MG63 (cell line): ENCODE measurements around the gene NBR1. TPM values are rescaled to one million over a fixed set of nuclear protein-coding genes. Genes with fewer than 3 reads are reported as not detected.
"Not testable (repeated sequence)": the region's sequence is repeated elsewhere in the genome, so short reads cannot be mapped to it uniquely, and the experiment has no call there.

ENCODE experiments used
- DNase-seq: peaks from one replicate; pipeline ENCODE4 v3.0.0-alpha.2; 2020
- H3K27me3 ChIP-seq: fragments of 250-450 bp; sonication (Bioruptor Pico); 2 replicates; pipeline ENCODE4 v1.5.1; 2020; ENCODE audit warnings: mild to moderate bottlenecking, moderate library complexity
- H3K36me3 ChIP-seq: fragments of 250-450 bp; sonication (Bioruptor Pico); 2 replicates; pipeline ENCODE4 v1.5.1; 2020; ENCODE audit warnings: mild to moderate bottlenecking, moderate library complexity
- H3K4me3 ChIP-seq: fragments of 250-450 bp; sonication (Bioruptor Pico); 2 replicates; pipeline ENCODE4 v1.5.1; 2020; ENCODE audit warnings: mild to moderate bottlenecking, moderate library complexity
- H3K9me3 ChIP-seq: fragments of 250-450 bp; sonication (Bioruptor Pico); 2 replicates; pipeline ENCODE4 v1.5.1; 2020; ENCODE audit warnings: mild to moderate bottlenecking, moderate library complexity
- total RNA-seq: library from RNA; depleted of rRNA; stranded (reverse); fragments of >200 nt; shearing (Covaris generic); gene quantifications from 2 replicates; pipeline ENCODE4 v1.2.3, GENCODE V29; 2014; ENCODE audit warnings: low replicate concordance; rRNA removed

The NBR1 gene
- total RNA-seq, 1 experiment from 2014 or later = 78.8 TPM

- no peak for DNase-seq
- Histone ChIP-seq H3K9me3 (no peaks in the 10 kb centered on the region), H3K27me3 (no peaks in the 10 kb centered on the region), H3K36me3 (peaks cover 3% of the 10 kb centered on the region; the same call in 1 of the 2 replicates), H3K4me3 (no peak overlapping the region)
Observed at GRCh38 chr17:43220511-43221125, 49.6 kb downstream of the NBR1 start.

- Histone ChIP-seq H3K9me3 (no peaks in the 10 kb centered on the region), H3K4me3 (no peak overlapping the region), H3K36me3 (no peaks in the 10 kb centered on the region), H3K27me3 (no peaks in the 10 kb centered on the region)
- DNase-seq = no peak
Observed at GRCh38 chr17:43224146-43224705, 53.2 kb downstream of the NBR1 start.

GRCh38 chr17:43226393-43226792, 55.4 kb downstream of the NBR1 start:
- Histone ChIP-seq H3K4me3 (no peak overlapping the region), H3K27me3 (no peaks in the 10 kb centered on the region), H3K36me3 (no peaks in the 10 kb centered on the region), H3K9me3 (no peaks in the 10 kb centered on the region)
- no peak for DNase-seq

- H3K9me3 ChIP-seq, H3K4me3 ChIP-seq, H3K36me3 ChIP-seq, H3K27me3 ChIP-seq, DNase-seq: not testable (repeated sequence)
Observed at GRCh38 chr17:43228020-43228782, 57.2 kb downstream of the NBR1 start, which contains the start of gene CCDC200. CCDC200 (minus strand) TSS chr17:43228623; CDS start chr17:43228554, 69 bp downstream.

- H3K27me3 ChIP-seq, H3K9me3 ChIP-seq, H3K36me3 ChIP-seq, H3K4me3 ChIP-seq, DNase-seq: not testable (repeated sequence)
Observed at GRCh38 chr17:43231205-43232020, 60.4 kb downstream of the NBR1 start.

GRCh38 chr17:43232021-43232699, 61.1 kb downstream of the NBR1 start:
- H3K9me3 ChIP-seq, H3K4me3 ChIP-seq, H3K27me3 ChIP-seq, H3K36me3 ChIP-seq, DNase-seq: not testable (repeated sequence)

- H3K4me3 ChIP-seq, H3K27me3 ChIP-seq, H3K9me3 ChIP-seq, DNase-seq, H3K36me3 ChIP-seq: not testable (repeated sequence)
Observed at GRCh38 chr17:43233263-43233662, 62.2 kb downstream of the NBR1 start.

- not testable (repeated sequence) for H3K27me3 ChIP-seq, H3K36me3 ChIP-seq, H3K9me3 ChIP-seq, DNase-seq, H3K4me3 ChIP-seq
Observed at GRCh38 chr17:43233877-43234276, 62.9 kb downstream of the NBR1 start, which contains the start of gene RNU2-1. RNU2-1 (minus strand) TSS chr17:43233977.

GRCh38 chr17:43239597-43239996, 68.6 kb downstream of the NBR1 start:
- not testable (repeated sequence) for H3K9me3 ChIP-seq, H3K4me3 ChIP-seq, DNase-seq, H3K27me3 ChIP-seq, H3K36me3 ChIP-seq

GRCh38 chr17:43240596-43241352, 69.8 kb downstream of the NBR1 start:
- H3K36me3 ChIP-seq, H3K4me3 ChIP-seq, H3K9me3 ChIP-seq, DNase-seq, H3K27me3 ChIP-seq: not testable (repeated sequence)

GRCh38 chr17:43246456-43246855, 75.4 kb downstream of the NBR1 start:
- H3K9me3 ChIP-seq, DNase-seq, H3K4me3 ChIP-seq, H3K27me3 ChIP-seq, H3K36me3 ChIP-seq: not testable (repeated sequence)

Other genes with a start within 250 kb of the NBR1 start
- 41.7 and 47.0 TPM in 2 replicates for gene AARSD1, start 206.8 kb upstream of the NBR1 start, total RNA-seq
- gene PTGES3L, start 191.1 kb upstream of the NBR1 start, total RNA-seq = not detected in 2 replicates
- 3.8 and 5.1 TPM in 2 replicates for gene RUNDC1, start 190.6 kb upstream of the NBR1 start, total RNA-seq
- 2,193 and 2,673 TPM in 2 replicates for gene RPL27, start 172.8 kb upstream of the NBR1 start, total RNA-seq
- gene IFI35, start 164.4 kb upstream of the NBR1 start, total RNA-seq = 10.7 and 26.8 TPM in 2 replicates
- 181 and 263 TPM in 2 replicates for gene VAT1, start 148.8 kb upstream of the NBR1 start, total RNA-seq
- gene RND2, start 146.0 kb upstream of the NBR1 start, total RNA-seq = not detected in 2 replicates
- 30.8 and 33.9 TPM in 2 replicates for gene BRCA1, start 45.9 kb upstream of the NBR1 start, total RNA-seq
- 0.10 and 0.99 TPM in 2 replicates for gene TMEM106A, start 40.7 kb downstream of the NBR1 start, total RNA-seq
- not detected in 2 replicates for gene CCDC200, start 57.4 kb downstream of the NBR1 start, total RNA-seq
- not detected in 2 replicates for gene RNU2-1, start 62.8 kb downstream of the NBR1 start, total RNA-seq
- gene ARL4D, start 227.8 kb downstream of the NBR1 start, total RNA-seq = 28.8 and 47.4 TPM in 2 replicates